NCI-H1048 (cell line): ENCODE measurements around the gene ZSCAN26.

ENCODE experiments used
- DNase-seq: peaks from one replicate; lab custom pipeline; 2025; lab: John Stamatoyannopoulos, UW

Gene ZSCAN26

DNA sequence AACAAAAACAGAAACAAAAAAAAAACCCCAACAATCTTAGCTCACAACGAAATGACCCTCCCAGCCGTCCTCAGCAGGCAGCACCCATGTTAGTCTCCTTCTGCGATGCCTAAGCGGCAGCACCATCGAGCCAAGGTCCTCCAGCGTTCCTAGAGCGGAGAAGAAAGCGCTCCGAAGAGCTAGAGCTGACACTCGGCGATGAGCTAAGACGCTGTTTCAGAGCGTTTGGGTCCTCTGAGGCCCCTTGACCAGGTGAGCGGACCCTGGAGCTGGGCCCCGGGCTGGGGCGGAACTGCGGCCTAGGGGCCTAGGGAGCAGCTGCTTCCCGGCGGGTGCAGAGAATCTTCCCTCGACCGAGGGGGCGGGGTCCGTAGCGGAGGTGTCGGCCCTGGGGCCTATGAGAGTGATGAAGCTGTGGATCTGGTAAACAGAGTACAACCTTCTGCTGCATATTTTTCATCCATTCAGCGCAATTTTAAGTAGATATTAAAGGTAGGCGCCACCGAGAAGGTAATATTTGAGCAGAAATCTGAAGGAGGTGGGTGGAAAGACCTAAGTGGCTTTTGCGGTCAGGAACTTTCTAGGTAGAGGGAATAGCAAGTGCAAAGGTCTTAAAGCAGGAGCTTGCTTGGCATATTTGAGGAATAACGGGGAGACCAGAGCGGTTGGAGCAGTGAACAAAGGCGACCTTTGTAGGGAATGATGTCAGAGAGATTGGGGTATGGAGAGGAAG, at the start of gene ZSCAN26:
ZSCAN26 (plus strand) TSS at position 182 of the 733 bp plus-strand sequence. CDS start 4,777 bp downstream, outside the sequence.
- DNase-seq: peak; percentile 38

DNA sequence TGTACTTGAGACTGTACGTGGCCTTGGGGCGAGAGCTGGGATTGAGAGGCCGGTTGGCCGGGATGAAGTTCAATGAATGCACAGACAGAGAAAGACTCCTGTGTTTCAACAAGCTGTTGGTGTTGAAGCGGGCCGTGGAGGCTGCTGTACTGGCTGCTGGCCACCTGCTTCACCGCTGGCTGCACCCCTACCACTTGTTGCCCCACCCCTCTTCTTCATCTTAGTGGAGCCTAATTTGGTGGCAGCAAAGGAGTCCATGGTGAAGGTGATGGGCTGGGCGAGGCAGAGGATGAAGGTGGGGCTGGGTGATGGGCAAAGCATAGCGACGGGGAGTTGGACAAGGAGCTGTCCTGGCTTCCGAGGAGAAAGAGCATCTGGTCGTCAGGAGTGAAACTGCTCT, 49.1 kb upstream of the ZSCAN26 start:
- no peak for DNase-seq

DNA sequence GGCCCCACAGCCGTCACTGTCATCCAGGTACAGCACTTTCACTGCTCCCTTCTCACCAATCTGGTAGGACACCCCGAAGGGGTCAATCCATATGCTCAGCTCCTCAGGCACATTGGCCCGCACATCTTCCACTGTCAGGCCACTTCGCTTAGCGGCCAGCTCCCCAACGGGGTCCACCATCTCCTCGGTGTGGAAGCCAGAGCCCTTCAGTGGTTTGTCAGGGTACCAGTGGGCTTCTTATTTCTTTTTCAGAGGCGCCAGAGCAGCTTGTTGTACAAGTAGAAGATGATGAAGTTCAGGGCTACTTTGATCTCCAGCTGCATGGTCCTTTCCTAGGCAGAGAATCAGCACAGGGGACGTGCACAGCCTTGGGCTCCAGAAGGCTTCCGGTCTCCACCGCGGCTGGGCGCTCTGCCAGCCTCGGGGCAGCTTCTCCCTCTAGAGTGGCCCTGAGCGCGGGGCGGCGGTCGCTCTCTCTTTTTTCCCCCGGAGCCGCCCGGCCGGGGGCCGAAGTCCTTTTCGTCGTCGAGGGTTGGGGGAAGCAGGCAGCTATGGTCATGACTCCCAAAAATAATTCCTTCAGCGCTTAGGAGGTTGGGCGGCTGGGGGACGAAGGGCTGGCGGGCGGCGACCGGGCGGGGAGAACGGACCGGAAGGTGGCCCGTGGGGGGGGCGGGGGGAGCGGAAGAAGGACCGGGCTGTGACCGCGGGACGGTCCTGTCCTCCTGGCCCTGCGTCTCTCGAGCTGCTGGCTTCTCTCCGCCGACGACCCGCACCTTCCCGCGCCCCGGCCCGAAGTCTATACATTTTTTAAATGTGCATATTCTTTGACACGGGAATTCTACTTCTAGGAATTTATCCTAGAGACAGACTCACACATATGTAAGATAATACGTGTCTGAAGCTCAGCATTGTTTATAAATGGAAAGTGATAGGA, 48.4 kb upstream of the ZSCAN26 start:
- no peak for DNase-seq

DNA sequence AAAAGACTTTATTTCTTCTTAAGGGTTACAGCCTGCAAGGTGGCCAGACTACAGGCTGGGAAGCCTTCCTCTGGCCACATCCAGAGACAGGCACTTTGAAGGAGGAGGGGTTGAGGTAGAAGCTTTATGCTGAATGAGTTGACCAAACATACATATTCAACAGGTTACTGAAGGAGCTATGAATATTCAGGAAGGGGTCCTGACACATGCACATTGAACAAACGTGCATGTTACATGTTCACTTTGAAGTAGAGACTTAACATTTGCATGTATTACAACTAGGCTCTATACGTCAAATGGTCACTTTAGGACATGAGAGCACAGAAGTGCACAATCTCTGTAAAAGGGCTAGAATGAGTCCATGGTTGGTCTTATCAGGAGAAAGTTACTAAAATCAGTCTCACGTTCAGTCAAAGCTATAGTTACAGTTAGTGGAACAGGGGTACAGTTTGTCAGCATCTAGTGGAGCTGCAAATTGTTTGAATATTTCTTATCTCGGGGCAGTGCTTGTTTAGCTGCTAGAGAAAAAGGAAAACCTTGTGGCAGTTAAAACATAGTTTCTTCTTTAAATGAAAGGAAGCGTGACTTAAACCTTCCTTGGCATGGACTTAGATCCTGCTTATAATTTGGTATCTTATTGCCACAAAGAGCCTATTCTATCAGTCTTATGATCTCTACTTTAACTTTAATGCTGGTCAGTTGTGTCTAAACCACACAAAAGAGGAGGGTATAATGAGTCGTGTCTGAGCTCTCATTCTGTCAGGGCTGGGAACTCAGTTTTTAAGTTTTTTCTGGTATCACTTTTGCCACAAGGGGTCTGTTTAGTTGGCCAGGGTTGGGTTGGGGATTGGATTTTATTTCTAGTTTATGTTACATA, 46.4 kb upstream of the ZSCAN26 start:
- no peak for DNase-seq

DNA sequence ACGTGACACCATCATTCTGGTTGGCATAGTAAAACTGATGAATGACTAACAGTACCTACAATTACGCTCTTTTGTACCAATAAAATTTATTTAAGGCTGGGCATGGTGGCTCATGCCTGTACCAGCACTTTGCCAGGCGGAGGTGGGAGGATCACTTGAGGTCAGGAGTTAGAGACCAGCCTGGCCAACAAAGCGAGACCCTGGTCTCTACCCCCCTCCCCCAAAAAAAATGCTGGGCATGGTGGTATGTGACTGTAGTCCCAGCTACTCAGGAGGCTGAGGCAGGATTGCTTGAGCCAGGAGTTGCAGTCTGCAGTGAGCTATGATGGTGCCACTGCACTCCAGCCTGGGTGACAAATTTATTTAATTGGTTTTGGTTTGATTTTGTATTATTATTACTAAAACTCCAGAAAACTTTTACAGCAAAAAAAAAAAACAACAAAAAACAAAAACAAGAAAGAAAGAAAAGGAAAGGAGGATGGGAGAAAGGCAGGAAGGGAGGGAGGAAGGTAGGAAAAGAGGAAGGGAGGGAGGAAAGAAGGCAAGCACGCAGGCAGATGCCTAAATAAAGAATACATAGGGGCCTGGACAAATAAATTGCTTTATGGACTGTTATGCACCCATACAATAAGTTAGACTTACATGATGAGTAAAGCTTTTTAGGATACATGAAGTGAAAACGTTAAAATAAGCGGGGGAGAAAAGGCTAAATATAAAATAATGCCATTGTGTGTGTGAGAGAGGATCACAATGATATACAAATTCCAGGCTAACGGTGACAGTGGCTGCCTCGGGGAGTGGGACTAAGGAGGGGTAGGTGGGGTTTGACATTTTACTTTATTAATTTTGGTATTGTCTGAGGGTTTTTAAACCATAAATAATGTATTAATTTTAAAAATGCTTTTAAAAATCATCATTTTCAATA, 42.5 kb upstream of the ZSCAN26 start:
- no peak for DNase-seq

DNA sequence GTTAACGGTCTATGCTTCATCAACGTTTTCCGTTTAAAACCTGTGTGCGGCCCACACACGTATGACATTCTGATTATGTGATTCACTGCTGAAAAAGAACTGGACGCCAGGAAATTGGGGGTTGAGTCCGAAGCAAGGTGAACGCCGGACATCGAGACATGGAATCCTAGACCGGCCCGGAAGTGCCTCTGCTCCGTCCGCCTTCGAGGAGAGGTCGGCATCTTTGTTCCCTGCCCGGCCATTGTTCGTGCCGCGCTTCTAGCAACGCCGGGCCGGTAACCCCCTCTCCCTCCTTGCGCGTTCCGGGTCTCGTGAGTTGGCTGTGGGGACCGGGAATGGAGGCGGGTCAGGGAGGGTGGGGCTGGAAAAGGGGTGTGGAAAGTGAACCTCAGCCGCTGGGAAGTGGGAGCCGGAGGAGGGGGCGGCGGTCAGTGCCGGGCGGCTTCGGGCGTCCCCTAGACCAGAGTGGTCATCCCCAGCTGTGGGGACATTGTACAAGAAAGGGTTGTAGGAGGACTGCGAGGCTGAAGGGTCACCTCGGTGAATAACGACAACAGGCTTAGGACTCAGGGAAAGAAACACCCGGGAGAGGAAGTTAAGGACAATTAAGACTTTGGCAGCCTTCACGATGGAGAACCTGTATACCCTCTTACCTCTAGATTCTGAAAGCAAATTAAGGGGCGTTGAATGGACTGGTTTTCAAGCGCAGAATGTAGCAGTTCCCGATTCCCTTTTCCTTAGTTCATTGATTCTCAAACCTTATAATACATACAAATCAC, 41.7 kb upstream of the ZSCAN26 start, which contains the start of gene ZSCAN9:
ZSCAN9 (plus strand) TSS at position 220 of the 779 bp plus-strand sequence. CDS start 1,810 bp downstream, outside the sequence.
- DNase-seq: peak; percentile 22

DNA sequence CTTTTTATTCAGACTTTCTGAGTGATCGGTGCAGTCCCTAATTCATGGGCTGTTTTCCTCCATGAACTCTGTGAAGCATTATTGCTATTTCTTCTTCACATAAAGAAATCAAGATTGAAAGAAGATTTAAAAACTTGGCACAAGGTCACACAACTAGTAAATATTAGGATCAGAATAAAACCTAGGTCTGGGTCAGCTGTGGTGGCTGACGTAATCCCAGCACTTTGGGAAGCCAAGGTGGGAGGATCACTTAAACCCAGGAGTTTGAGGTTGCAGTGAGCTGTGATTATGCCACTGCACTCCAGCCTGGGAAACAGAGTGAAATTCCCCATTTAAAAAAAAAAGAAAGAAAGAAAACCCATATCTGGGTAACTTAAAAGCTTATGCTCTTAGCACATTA, 40.5 kb upstream of the ZSCAN26 start:
- DNase-seq: no peak

DNA sequence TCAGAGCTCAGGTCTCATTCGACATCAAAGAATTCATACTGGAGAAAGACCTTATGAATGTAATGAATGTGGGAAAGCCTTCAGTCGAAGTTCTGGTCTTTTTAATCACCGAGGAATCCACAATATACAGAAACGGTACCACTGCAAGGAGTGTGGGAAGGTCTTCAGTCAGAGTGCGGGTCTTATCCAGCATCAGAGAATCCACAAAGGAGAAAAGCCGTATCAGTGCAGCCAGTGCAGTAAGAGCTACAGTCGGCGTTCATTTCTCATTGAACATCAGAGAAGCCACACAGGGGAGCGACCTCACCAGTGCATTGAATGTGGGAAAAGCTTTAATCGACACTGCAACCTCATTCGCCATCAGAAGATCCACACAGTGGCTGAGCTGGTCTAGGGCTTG, 34.2 kb upstream of the ZSCAN26 start:
- DNase-seq: no peak

DNA sequence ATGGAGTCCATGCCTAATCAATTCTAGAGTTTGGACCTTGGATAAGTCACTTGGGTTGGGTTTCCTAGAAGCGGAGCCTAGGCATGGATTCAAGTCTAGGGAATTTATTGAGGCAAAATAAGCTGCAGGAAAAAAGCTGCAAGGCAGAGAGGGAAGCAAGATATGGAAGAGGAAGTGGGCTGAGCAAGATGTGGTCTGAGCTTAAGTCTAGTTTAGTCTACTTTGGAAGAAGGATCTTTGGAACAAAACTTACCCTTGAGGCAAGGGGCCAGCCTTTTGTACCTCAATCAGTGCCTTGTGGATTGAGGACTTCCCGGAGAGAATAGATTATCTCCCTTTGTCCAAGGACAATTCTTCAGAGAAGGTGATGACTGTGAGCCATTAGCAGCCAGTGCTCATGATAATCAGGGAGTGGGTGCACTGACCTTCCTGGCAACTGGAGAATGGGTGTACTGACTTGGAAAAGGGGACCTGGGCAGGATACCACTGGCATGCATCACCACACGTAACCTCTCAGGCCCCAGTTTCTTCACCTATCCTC, 31.0 kb upstream of the ZSCAN26 start:
- DNase-seq: no peak

DNA sequence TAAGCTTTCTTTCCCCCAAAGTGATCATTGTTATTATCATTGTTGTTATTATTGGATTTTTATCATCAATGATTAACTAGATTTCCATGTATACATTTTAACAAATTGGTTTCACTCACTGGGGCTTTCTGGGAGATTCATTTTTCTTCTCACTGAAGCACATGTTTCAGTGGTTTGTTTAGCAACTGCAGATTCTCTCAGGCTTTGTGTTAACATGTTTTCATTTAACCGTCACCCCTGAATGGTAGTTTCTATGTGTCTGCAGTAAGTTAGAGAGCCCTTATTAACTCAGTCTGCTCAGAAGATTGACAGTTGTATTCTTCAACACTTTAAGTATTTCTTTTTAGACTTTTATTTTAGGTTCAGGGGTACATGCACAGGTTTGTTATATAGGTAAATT, 27.3 kb upstream of the ZSCAN26 start:
- DNase-seq: no peak

DNA sequence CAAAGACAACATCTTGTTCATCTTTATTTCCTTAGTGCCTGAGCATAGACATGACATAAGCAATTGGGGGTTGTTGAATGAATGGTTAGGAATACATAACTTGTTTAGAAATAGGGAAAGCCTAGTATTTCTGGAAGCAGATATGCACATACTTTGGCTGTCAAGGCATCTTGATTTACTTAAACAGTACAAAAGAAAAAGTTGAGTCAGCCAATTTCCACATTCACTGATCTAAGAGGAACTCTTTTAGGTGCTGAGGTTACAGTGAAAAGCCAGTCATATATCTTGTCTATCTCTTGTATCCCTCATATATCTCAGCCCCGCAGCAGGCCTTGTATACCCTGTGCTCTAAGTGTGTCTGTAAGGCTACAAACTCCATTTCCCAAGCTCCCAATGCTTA, 26.5 kb upstream of the ZSCAN26 start:
- DNase-seq: no peak

DNA sequence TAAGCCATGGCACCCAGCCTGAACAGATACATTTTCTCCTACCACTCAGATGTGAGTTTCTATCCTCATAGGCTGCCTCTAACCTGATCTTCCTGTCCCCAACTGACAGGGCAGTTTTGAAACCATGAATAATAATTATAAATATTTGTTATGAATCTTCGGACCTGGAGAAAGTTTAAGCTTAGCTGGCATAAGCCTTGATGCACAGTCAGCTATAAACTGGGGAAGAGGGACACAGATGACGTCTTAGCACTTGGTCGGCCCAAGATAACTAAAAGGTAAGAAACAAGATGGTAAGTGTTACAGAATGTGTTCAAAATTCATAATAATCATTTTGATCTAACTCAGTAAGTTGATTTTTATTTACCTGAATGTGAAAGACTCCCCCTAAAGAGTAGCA, 23.0 kb upstream of the ZSCAN26 start:
- no peak for DNase-seq

DNA sequence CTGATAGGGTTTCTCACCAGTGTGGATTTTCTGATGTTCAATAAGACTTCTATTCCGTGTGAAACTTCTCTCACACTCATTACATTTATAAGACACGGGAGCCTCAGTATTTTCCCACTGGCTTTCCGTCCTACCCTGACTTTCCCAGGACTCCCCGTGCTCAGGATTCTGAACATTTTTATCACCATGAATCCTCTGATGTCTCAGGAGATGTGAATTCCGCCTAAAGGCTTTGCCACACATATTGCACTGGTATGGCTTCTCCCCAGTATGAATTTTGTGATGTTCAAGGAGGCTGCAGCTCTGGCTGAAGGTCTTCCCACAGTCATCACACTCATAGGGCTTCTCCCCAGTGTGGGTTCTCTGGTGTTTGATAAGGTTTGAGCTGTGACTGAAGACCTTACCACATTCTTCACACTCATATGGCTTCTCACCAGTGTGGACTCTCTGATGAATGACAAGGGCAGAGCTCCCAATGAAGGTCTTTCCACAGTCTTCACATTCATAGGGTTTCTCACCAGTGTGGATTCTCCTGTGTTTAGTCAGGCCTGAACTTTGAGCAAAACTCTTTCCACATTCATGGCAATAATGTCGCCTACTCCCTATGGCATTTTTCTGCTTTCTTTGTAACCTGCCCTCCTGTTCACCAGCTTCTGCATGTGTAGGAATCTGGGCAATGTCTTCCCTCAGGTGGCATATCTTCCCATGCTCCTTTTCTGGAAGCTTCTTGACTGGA, 21.6 kb upstream of the ZSCAN26 start:
- no peak for DNase-seq

DNA sequence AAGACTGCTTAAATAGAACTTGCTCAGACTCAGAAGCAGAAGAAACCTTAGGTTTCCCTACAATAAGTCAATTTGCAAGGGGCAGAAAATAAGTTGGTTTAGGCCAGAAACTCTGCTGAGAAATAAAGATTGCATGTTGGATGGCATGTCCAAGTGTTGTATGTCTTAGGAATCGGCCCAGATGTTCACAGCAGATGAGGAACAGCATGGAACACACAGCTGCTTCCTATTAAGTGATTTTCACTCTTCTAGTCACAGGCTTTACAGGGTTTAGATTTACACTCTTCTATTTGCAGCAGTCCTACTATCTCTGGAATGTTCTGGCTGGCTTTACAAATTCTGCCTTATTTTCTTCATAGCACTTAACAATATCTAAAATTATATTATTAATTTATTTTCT, 18.0 kb upstream of the ZSCAN26 start:
- DNase-seq: no peak

DNA sequence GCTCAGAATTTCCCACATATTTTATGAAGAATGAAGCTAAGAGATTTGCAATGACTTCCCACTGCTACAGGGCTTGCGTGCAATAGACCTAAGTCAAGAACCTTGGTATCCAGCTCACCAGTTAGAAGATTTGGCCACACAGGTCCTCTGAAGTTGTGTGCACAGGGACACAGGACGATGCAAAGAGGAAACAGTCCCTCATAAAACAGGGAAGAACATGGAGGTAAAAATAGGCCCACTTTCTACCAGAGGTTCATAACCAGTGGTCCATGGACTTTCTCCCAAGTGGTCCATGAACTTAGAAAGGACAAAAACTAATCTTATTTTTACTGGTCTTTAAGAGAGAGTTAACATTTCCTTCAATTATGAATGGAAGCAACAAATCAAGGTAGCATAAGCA, 16.2 kb upstream of the ZSCAN26 start:
- DNase-seq: no peak

DNA sequence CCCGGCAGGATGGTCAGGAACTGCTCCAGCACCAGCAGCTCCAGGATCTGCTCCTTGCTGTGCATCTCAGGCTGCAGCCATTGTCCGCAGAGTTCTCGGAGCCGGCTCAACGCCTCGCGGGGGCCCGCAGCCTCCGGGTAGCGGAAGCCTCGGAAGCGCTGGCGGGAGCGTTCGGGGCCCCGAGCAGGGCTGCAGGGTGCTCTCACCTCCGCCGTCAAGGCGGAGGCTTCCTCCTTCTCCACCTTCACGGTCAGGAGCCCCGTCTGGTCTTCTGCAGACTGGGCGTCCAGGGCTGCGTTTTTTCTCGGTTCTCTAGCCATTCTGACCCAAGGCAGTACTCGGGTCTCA, 15.3 kb upstream of the ZSCAN26 start:
- DNase-seq: no peak

DNA sequence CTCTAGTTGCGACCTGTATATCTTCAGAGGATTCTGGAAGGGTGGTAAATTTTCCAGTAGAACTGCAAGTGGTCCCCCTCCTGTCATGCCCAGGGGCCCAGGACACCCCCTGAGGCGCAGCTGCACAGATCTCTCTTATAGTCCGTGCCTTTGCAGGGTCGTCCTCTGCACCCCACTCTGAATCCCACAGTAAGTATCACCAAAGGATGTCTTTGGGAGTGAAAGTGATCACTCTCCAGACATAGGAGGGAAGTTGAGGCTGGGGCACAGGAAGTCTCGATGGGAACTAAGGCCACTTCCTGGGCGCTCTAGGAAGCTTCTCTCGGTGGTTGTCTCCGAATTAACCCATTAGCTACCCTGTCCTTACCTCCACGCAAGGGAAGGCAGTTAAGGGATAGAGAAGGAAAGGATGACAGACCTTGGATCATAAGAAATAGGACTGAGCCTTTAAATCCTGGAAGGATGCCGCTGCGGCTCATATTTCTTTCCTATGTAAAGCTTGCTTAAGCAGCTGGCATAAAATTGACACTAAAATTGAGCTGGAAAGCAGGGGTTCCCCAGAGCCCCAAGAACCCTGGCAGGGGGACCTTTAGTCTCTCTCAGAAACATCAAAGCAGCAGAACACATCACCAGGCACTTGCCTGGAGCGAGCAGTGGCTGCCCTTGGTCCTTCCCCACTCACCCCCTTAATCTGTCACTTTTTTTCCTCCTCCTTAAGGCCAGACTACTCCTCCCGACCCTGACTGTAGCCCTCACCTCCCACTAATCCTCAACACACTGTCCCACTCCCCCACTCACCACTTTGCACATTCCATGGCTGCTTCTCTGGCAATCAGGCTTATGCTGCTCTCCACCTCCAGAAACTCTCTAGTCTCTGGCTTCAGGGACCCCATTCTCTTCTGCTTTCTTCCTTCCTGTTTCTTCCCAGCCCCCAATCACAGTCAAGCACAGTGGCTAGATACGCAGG, 14.7 kb upstream of the ZSCAN26 start, which contains the start of gene ZKSCAN4:
ZKSCAN4 (minus strand) TSS at position 261 of the 967 bp plus-strand sequence. CDS start 289 bp downstream, outside the sequence.
- DNase-seq: peak; percentile 46

DNA sequence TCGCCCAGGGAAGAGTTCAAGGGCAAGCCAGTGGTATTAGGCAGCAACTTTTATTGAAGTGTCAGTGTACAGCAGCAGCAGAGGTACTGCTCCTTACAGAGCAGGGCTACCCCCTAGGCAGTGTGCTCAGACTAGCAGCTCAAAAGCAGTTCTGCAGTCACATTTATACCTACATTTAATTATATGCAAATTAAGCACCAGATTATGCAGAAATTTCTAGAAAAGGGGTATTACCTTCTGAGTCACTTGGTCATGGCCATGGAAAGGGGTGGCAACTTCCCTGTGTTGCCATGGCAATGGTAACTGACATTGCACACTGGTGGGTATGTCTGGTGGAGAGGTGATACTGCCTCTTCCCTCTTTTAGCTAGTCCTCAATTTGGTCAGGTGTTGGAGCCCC, 12.8 kb upstream of the ZSCAN26 start:
- no peak for DNase-seq
